B cell (primary cell): ENCODE data around the gene TSC22D1. TPM values are rescaled to one million over a fixed set of nuclear protein-coding genes. Genes with fewer than 3 reads are reported as not detected.

Experiments
- ATAC-seq: fragments of 200-7000 bp; cut with Tn5 transposase; one replicate; pipeline ENCODE4 v1.10.0; 2021; ENCODE audit warnings: low read depth, mild to moderate bottlenecking, moderate number of reproducible peaks, moderate library complexity
- CTCF ChIA-PET: fragments of 350-600 bp; sonication (Branson Sonifier 250); formaldehyde crosslinking; loops from one replicate; lab custom pipeline; 2021; ENCODE audit warnings: antibody characterized with exemption, inconsistent platforms; lab: Charles Lee
- POLR2A ChIA-PET: fragments of 350-600 bp; sonication (Branson Sonifier 250); formaldehyde crosslinking; loops from one replicate; lab custom pipeline; 2021; ENCODE audit warnings: antibody characterized with exemption; lab: Charles Lee
- DNase-seq: peaks from one replicate; pipeline ENCODE4 v3.0.0; 2013
- H2AFZ ChIP-seq: 2 replicates; pipeline ENCODE4 v1.6.1; 2012; ENCODE audit warnings: mild to moderate bottlenecking, low read depth, low read length; ENCODE audit not compliant: insufficient read depth, poor library complexity, severe bottlenecking
- H3K27ac ChIP-seq, 2 donors: 1 replicate in 1 of 2; 2 replicates in 1 of 2; pipeline ENCODE4 v1.5.1; 2012 to 2013; ENCODE audit warnings: low read length in 2 of 2, mild to moderate bottlenecking in 2 of 2, moderate library complexity in 1 of 2
- H3K27me3 ChIP-seq, 4 experiments: fragments of 200-600 bp in 1 of 4; sonication (generic) in 1 of 4; replicated peaks in 1 of 4; 1 replicate in 2 of 4; 2 replicates in 2 of 4; pipeline versions ENCODE4 v1.6.1 to v1.7.0; 2013 to 2016; ENCODE audit warnings: low read length in 3 of 4, mild to moderate bottlenecking in 2 of 4, mixed read lengths in 1 of 4, moderate library complexity in 1 of 4; ENCODE audit not compliant: insufficient read depth in 4 of 4, control insufficient read depth in 3 of 4; ENCODE audit errors: control extremely low read depth in 1 of 4
- H3K36me3 ChIP-seq, 2 experiments: replicated peaks in 1 of 2; 1 replicate in 1 of 2; 2 replicates in 1 of 2; pipeline versions ENCODE4 v1.6.1 to v1.7.1; 2013; ENCODE audit warnings: low read length in 1 of 2; ENCODE audit not compliant: insufficient read depth in 2 of 2, control insufficient read depth in 1 of 2; ENCODE audit errors: control extremely low read depth in 1 of 2, extremely low read depth in 1 of 2
- H3K4me1 ChIP-seq, 2 donors: fragments of 200-600 bp in 1 of 2; sonication (generic) in 1 of 2; 1 replicate in 1 of 2; 2 replicates in 1 of 2; pipeline versions ENCODE4 v1.5.1 to v1.6.1; 2013 to 2017; ENCODE audit warnings: low read length in 2 of 2; ENCODE audit not compliant: control insufficient read depth in 2 of 2, insufficient read depth in 2 of 2
- H3K4me2 ChIP-seq: replicated peaks from 2 replicates; pipeline ENCODE3; 2012; ENCODE audit warnings: mild to moderate bottlenecking, low read depth, low read length; ENCODE audit not compliant: poor library complexity, severe bottlenecking
- H3K4me3 ChIP-seq, 5 experiments: fragments of 200-600 bp in 1 of 5; sonication (generic) in 1 of 5; 1 replicate in 3 of 5; 2 replicates in 2 of 5; pipeline versions ENCODE4 v1.5.1 to v1.7.0; 2011 to 2016; ENCODE audit warnings: low read length in 4 of 5, mild to moderate bottlenecking in 4 of 5, low read depth in 2 of 5, control low read depth in 1 of 5, moderate library complexity in 1 of 5; ENCODE audit not compliant: insufficient read depth in 1 of 5; ENCODE audit errors: control extremely low read depth in 1 of 5, extremely low read depth in 1 of 5
- H3K79me2 ChIP-seq: fragments of 200-600 bp; sonication (generic); one replicate; pipeline ENCODE4 v1.6.0; 2016; ENCODE audit warnings: low read length; ENCODE audit not compliant: control insufficient read depth, insufficient read depth
- H3K9ac ChIP-seq: fragments of 200-600 bp; sonication (generic); 2 replicates; pipeline ENCODE4 v1.6.1; 2017; ENCODE audit warnings: mild to moderate bottlenecking, low read length, moderate library complexity
- H3K9me3 ChIP-seq, 3 donors: one replicate each; pipeline versions ENCODE4 v1.6.1 to v1.7.1; 2013; ENCODE audit warnings: low read length in 2 of 3; ENCODE audit not compliant: control insufficient read depth in 2 of 3, insufficient read depth in 1 of 3; ENCODE audit errors: control extremely low read depth in 1 of 3
- H4K20me1 ChIP-seq: 2 replicates; pipeline ENCODE4 v1.6.0; 2012; ENCODE audit warnings: mild to moderate bottlenecking, low read length; ENCODE audit not compliant: insufficient read depth, control insufficient read depth, poor library complexity, severe bottlenecking
- H3K27ac Mint-ChIP-seq: one replicate; pipeline ENCODE4 v1.8.0; 2021; ENCODE audit warnings: mixed read lengths
- H3K27me3 Mint-ChIP-seq: one replicate; pipeline ENCODE4 v1.8.0; 2021; ENCODE audit warnings: mixed read lengths
- H3K4me1 Mint-ChIP-seq: one replicate; pipeline ENCODE4 v1.8.0; 2021; ENCODE audit warnings: mixed read lengths
- H3K4me3 Mint-ChIP-seq: one replicate; pipeline ENCODE4 v1.8.0; 2021; ENCODE audit warnings: mixed read lengths
- H3K9me3 Mint-ChIP-seq: one replicate; pipeline ENCODE4 v1.8.0; 2022; ENCODE audit warnings: mixed read lengths; ENCODE audit not compliant: insufficient read depth
- EZH2 ChIP-seq: IDR thresholded peaks from 2 replicates; pipeline ENCODE4 v1.6.1; 2012; ENCODE audit warnings: borderline replicate concordance, low read depth, mild to moderate bottlenecking, moderate library complexity, low read length; ENCODE audit not compliant: insufficient read depth, poor library complexity, severe bottlenecking
- WGBS: methylation state at CpG from one replicate; pipeline ENCODE4 v1.1.5; 2013; ENCODE audit warnings: missing lambda C conversion rate; ENCODE audit not compliant: insufficient coverage; 5-methylcytosine and 5-hydroxymethylcytosine counted together
- intact Hi-C: fragments of 100-400 bp; cut with micrococcal nuclease; formaldehyde crosslinking; loops from one replicate; pipeline ENCODE4 v1.10.0; 2022
- polyA plus RNA-seq: library from polyadenylated mRNA; depleted of rRNA; stranded (reverse); fragments of >200 nt; gene quantifications from 2 replicates; pipeline ENCODE4 v1.2.3, GENCODE V29; 2012
- total RNA-seq, 2 donors: library from RNA; stranded (reverse); fragments of 120-200 nt in 1 of 2; gene quantifications; 1 replicate in 1 of 2; 2 replicates in 1 of 2; pipeline versions ENCODE4 v1.2.3 to v1.2.4, GENCODE V29; 2013 to 2022
- TF ChIP-seq, protein P1 (sequence below): fragments of 200-600 bp; IDR thresholded peaks from one replicate; pipeline ENCODE4 v1.8.0; 2022; ENCODE audit warnings: antibody characterized with exemption, mild to moderate bottlenecking

The TSC22D1 gene
- total and polyA plus RNA-seq, 2 donors (not counting 1 experiment from before 2014, with no cell fraction given): 7.0 to 36.6 TPM

DNA sequence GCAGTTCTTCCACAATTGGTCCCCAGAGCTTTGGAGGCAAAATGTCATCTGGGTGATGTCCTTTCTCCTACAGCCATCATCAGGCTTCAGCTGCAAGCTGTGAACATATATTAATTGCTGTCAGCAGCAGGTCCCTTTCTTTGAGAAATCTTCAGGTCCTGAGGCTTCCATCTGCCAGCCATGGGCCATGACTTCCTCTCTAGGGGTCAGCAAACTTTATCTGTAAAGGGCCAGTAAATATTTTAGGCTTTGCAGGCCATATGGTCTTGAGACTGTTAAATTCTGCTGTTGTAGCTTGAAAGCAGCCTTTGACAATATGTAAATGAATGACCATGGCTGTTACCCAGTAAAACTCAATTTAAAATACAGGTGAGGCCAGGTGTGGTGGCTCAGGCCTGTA is 175.4 kb downstream of the TSC22D1 start:
- no peak overlapping the region for H3K4me3 ChIP-seq
- H3K27ac Mint-ChIP-seq: no peak overlapping the region
- ATAC-seq: no peak
- H3K9me3 ChIP-seq: no peaks in the 10 kb centered on the region
- H3K36me3 ChIP-seq: no peaks in the 10 kb centered on the region
- ChIA-PET CTCF (no interaction called here), POLR2A (interaction anchor here (0.7 kb wide), 1 partner anchor 15 kb away, joined by 7 read pairs; no protein-coding TSS in a partner anchor)
- H3K4me1 ChIP-seq: no peaks in the 10 kb centered on the region
- TF ChIP-seq, protein P1, sequence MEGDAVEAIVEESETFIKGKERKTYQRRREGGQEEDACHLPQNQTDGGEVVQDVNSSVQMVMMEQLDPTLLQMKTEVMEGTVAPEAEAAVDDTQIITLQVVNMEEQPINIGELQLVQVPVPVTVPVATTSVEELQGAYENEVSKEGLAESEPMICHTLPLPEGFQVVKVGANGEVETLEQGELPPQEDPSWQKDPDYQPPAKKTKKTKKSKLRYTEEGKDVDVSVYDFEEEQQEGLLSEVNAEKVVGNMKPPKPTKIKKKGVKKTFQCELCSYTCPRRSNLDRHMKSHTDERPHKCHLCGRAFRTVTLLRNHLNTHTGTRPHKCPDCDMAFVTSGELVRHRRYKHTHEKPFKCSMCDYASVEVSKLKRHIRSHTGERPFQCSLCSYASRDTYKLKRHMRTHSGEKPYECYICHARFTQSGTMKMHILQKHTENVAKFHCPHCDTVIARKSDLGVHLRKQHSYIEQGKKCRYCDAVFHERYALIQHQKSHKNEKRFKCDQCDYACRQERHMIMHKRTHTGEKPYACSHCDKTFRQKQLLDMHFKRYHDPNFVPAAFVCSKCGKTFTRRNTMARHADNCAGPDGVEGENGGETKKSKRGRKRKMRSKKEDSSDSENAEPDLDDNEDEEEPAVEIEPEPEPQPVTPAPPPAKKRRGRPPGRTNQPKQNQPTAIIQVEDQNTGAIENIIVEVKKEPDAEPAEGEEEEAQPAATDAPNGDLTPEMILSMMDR: no peak
- no peak for TF ChIP-seq EZH2
- DNase-seq: no peak
- H3K9ac ChIP-seq: no peak overlapping the region
- no peak overlapping the region for H2AFZ ChIP-seq
- H4K20me1 ChIP-seq: no peaks in the 10 kb centered on the region
- H3K27ac ChIP-seq: no peak overlapping the region
- peaks cover 0 to 1% (median 0%) of the 10 kb centered on the region in 4 experiments for H3K27me3 ChIP-seq
- no peak overlapping the region for H3K4me3 Mint-ChIP-seq
- H3K27me3 Mint-ChIP-seq: peaks cover 15% of the 10 kb centered on the region
- H3K9me3 Mint-ChIP-seq: no peaks in the 10 kb centered on the region
- no peaks in the 10 kb centered on the region for H3K79me2 ChIP-seq
- no peak overlapping the region for H3K4me2 ChIP-seq
- no peaks in the 10 kb centered on the region for H3K4me1 Mint-ChIP-seq
- intact Hi-C loops: no loop called here

DNA sequence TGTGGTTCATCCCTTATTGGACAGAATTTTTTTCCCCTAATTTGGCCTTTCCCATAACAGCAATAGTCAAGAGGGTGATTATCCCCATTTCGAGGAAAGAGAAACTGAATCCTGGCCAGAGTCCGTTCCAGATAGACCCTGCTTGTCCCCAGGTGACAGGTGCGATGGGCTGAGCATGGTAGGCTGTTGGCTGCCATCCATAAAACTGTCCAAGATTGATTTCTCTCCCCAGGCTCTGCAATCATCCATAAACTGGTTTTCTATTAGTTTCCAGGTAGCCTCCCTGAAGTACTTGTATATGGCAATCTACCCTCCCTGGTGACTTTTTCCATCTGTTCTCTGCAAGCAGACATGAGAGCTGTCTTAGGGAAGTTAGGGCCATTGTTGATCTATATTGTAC is 177.1 kb downstream of the TSC22D1 start:
- CTCF ChIA-PET: interaction anchor here (1.6 kb wide), 1 partner anchor 38 kb away, joined by 3 read pairs; no protein-coding TSS in a partner anchor
- H2AFZ ChIP-seq: no peak overlapping the region
- intact Hi-C loops: no loop called here

More for the DNA sequence above, 177.1 kb downstream of the TSC22D1 start:
- H3K4me3 Mint-ChIP-seq: no peak overlapping the region
- H3K9me3 ChIP-seq: no peaks in the 10 kb centered on the region
- H3K27me3 Mint-ChIP-seq: peaks cover 15% of the 10 kb centered on the region
- no peaks in the 10 kb centered on the region for H3K9me3 Mint-ChIP-seq
- ATAC-seq (no peak), DNase-seq (no peak)
- 90% methylated on average over 3 of the region's 3 CpGs for WGBS
- no peaks in the 10 kb centered on the region for H4K20me1 ChIP-seq
- H3K4me1 ChIP-seq: no peaks in the 10 kb centered on the region
- H3K79me2 ChIP-seq: no peaks in the 10 kb centered on the region
- no peak overlapping the region for H3K27ac ChIP-seq
- H3K27ac Mint-ChIP-seq: no peak overlapping the region
- H3K36me3 ChIP-seq: no peaks in the 10 kb centered on the region
- TF ChIP-seq, protein P1: no peak
- TF ChIP-seq EZH2: no peak
- POLR2A ChIA-PET: no interaction called here
- no peak overlapping the region for H3K4me2 ChIP-seq
- H3K9ac ChIP-seq: no peak overlapping the region
- H3K4me3 ChIP-seq: no peak overlapping the region
- no peaks in the 10 kb centered on the region for H3K4me1 Mint-ChIP-seq
- H3K27me3 ChIP-seq: peaks cover 0 to 2% (median 0%) of the 10 kb centered on the region in 4 experiments
